HG03025 (cell line): ENCODE results near the gene RPS26.
"Not testable (repeated sequence)": the region's sequence is repeated elsewhere in the genome, so short reads cannot be mapped to it uniquely, and the experiment has no call there.

Experiments
- ATAC-seq: cut with Tn5 transposase; IDR thresholded peaks from one replicate; pipeline ENCODE4 v1.9.1; 2021; ENCODE audit warnings: mild to moderate bottlenecking, moderate library complexity; ENCODE audit not compliant: unreplicated experiment, low FRiP score

RPS26 gene

GRCh38 chr12:56074396-56074795, 32.7 kb downstream of the RPS26 start:
- ATAC-seq: no peak

DNA sequence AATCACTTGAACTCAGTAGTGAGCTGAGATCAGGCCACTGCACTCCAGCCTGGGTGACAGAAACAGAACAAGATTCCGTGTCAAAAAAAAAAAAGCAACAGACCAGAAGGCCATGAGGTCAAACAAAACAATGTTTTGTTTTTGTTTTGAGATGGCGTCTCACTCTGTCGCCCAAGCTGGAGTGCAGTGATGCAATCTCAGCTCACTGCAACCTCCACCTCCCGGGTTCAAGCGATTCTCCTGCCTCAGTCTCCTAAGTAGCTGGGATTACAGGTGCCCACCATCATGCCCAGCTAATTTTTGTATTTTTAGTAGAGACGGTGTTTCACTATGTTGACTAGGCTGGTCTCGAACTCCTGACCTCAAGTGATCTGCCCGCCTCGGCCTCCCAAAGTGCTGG, 36.2 kb downstream of the RPS26 start:
- ATAC-seq: not testable (repeated sequence)

- no peak for ATAC-seq
Measured at GRCh38 chr12:56078427-56078826, 36.7 kb downstream of the RPS26 start.

DNA sequence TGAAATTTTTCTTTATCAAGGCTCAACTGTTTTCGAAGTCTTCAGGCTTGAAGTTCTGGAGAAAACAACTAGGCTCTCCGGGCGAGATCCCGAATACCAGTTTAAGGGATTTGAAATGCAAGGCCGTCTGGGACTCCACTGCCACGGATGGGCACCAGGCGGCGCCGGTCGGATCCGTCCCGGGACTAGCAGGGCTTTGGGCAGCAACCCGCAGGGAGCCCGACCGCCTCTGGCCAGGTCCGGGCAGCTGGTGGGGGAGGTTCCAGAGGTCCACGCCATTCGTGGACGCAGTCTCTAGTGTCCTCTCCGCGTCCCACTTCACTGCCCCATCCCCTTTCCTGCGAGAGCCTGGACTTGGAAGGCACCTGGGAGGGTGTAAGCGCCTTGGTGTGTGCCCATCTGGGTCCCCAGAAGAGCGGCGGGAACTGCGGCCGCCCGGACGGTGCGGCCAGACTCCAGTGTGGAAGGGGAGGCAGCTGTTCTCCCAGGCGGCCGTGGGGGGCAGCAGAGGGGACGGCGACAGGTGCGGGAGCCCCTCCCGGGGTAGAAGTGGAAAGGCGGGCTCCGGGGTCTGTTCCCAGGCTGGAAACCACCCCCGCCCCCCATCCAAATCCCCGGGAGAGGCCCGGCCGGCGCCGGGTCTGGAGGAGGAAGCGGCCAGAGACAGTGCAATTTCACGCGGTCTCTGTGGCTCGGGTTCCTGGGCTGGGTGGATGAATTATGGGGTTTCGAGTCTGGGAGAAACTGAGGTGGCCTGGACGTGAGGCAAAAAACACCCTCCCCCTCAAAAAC, 37.4 kb downstream of the RPS26 start:
- ATAC-seq: no peak

GRCh38 chr12:56079723-56080555, 38.2 kb downstream of the RPS26 start, which contains the start of gene ERBB3:
TSS of gene ERBB3 (plus strand) at chr12:56080165. CDS start at chr12:56080301, 136 bp downstream.
- ATAC-seq: no peak

DNA sequence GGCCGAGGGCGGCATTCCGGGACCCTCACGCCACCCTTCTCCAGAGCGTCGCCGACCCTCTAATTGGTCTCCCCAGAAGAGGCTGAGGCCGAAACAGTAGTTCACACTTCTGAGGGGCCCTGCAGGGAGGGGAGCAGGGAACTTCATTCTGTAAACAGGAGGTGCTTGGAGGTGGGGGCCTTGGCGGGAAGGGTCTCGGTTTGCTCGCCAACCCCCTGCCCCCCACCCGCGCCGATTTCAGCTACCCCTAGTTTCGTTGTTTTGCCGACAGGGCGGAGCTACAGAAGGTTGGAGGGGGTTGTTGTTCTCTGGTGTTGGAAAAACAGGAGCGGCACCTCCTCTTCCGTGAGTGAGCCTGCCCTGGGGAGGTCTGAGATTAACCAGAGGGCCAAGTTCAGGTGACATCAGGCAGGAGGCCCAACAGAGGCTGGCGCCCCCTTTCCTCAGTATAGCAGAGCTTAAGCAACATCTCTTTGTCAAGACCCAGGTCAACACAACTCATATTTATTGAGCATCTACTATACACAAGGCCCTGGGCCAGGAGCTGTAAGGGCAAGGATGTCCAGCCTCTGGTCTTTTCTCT, 38.9 kb downstream of the RPS26 start:
- no peak for ATAC-seq

GRCh38 chr12:56081393-56082347, 40.0 kb downstream of the RPS26 start:
- no peak for ATAC-seq

DNA sequence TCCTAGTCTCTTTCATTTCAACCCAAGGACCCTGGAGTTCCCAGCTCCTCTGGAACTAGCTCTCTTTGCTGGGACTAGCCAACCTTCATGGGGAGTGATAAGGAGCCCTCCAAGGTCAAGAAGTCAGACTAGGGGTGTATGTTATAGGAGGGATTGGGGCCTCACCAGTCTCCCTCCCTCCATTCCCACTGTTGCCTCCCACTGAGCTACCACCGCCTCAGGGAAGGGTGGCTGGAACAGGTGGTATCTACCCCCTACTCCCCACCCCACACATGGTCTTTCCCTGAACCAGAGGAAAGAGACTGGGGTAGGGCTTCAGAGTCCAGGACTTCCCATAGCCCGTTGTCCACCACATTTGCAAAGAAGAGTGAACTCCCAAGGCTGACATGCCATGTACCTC, 40.7 kb downstream of the RPS26 start:
- ATAC-seq: no peak

GRCh38 chr12:56082967-56083366, 41.2 kb downstream of the RPS26 start:
- ATAC-seq: no peak

- ATAC-seq: no peak
Measured at GRCh38 chr12:56084958-56085543, 43.3 kb downstream of the RPS26 start.

- ATAC-seq: no peak
Measured at GRCh38 chr12:56086096-56086495, 44.4 kb downstream of the RPS26 start.

DNA sequence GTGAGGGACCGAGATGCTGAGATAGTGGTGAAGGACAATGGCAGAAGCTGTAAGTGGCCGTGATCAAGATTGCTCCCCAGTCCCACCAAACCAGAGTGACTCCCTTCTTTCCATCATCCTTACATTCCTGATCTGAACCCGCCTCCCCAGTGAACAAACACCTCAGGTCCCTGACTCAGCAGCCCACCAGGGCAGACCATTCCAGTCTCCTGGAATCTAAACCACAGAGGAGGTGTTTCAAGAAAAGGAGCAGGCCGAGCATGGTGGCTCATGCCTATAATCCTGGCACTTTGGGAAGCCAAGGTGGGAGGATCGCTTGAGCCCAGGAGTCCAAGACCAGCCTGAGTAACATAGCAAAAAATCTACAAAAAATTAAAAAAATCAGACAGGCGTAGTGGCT, 44.9 kb downstream of the RPS26 start:
- no peak for ATAC-seq

DNA sequence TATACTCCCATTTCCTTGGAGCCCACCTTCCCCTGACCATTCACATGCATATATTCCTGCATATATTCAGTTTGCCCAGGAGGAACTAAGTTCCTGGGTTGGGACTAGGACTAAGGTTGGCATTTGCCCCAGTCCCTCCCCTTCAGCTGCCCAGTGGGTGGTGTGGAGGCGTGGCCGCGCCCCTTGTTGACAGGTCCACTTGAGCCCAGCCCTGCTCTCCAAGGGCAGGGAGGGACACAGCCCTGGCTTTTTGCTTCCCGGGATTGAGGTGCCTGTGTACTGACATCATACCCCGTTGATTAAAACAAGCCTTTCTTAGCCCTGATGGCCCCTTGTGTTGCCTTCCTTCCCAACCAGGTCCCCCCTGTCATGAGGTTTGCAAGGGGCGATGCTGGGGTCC, 45.5 kb downstream of the RPS26 start:
- ATAC-seq: no peak
